ENCODE measurements around the gene MCC.

Gene MCC

GRCh38 chr5:113371721-113372196, 116.5 kb downstream of the MCC start:
- DNase-seq = no peak

GRCh38 chr5:113367586-113367985, 120.7 kb downstream of the MCC start:
- no peak for DNase-seq

- no peak for DNase-seq
Observed at GRCh38 chr5:113364466-113364865, 123.8 kb downstream of the MCC start.

- DNase-seq = no peak
Observed at GRCh38 chr5:113361701-113362100, 126.6 kb downstream of the MCC start.

DNA sequence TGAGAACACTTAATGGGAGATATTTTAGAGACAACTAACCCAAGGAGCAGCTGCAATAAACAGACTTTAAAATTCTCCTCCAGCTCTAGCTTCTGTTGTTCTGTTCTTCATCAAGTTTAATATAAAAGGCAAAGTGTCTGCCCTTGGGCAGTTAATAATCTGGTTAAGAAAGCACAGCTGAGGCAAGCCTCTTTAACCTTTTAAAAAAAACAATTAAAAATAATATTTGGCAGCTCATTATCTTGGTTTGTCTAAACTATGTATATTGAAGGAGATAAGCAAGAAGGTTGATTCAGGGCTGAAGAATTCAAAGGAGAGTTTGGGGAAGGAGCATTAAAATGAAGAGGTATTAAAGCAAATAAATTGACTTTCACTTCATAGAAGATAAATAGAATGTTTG, 128.8 kb downstream of the MCC start:
- no peak for DNase-seq

DNA sequence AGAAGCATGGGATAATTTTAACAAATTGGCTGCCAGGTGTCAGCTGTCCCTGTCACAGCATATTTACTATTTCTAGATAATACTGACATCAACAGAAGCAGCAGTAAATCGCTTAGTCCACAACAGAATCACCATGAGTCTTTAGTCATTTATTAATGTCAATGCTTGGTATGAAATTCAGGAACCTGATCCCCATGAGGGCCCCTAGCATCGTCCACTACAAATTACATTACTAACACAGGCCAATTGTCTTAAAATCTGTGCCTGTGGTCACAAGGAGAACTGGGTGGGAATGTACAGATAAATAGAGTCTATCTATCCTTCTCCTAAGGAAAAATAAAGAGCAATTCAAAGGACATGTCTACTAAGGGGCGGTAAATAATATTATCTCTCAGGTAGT, 129.6 kb downstream of the MCC start:
- no peak for DNase-seq

DNA sequence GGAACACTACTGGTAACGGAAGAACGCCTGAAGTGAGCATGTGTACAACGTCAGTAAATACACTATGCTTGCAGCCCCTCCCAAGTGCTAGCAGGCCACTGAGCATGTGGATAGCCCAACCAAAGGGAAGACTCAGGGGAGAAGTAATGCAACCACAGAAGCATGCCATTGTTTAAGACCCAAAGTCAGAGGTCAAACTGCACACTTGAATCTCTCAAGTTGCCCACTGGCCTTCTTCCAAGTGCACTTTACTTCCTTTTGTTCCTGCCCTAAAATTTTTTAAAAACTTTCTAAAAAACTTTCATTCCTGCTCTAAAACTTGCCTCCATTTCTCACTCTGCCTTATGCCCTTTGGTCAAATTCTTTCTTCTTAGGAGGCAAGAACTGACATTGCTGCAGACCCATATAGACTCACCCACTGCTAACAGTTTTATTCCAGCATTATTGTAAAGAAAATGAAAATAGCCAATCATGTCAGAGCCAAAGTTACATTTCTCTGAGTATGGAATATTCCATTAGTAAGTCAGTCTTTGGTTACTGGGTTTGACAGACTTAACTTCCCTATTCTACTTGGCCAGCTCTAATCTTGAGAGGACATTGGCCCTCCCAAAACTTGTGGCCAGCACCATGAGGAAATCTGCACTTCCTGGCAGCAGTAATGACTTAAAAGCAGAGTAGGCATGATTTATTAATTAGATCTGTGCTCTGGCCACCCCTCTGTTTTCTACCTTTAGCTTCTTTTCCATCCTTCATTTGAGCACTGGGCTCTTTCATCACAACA, 130.4 kb downstream of the MCC start:
- DNase-seq = no peak

DNA sequence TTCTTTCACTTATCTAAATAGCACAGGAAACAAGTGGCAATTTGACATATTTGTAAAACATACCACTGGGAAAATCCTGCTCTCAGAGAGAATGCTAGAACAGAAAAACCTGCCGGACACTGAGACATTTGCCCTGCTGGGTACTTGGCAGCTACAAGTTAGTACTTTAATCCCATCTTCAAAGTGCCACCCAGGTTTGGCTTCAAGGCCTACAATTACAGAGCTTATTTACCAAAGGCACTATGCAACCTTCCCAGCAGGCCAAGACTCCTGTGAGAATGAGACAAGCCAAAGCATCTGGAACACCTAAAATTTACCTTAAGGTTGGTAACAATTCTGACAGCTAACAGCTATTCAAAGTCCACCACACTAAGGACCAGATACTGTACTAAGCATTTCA, 131.8 kb downstream of the MCC start:
- DNase-seq = no peak

DNA sequence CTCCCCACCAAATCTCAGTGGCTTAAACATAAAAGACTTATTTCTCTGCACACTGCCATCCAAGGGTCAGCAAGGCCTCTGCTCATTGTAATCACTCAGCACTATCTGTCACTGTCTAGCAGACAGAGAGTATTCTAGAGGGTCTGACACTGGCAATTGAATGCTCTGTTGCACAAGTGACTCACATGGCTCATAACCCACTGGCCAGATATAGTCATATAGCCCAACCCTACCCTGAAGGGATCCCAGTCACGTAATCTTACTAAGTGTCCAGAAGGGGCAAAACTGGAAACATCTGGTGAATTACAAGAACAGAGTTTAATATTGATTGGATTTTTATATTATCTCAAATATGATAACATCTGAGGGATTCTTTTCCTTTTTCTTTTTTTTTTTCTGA, 134.2 kb downstream of the MCC start:
- no peak for DNase-seq

DNA sequence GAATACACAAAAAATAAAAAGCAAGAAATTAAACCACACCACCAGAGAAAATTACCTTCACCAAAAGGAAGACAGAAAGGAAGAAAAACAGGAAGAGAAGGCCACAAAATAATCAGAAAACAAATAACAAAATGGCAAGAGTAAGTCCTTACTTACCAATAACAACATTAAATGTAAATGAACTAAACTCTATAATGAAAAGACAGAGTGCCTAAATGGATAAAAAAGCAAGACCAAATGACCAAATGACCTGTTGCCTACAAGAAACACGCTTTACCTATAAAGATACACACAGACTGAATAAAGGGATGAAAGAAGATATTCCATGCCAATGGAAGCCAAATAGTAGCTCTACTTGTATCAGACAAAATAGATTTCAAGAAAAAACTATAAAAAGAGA, 140.7 kb downstream of the MCC start:
- no peak for DNase-seq

DNA sequence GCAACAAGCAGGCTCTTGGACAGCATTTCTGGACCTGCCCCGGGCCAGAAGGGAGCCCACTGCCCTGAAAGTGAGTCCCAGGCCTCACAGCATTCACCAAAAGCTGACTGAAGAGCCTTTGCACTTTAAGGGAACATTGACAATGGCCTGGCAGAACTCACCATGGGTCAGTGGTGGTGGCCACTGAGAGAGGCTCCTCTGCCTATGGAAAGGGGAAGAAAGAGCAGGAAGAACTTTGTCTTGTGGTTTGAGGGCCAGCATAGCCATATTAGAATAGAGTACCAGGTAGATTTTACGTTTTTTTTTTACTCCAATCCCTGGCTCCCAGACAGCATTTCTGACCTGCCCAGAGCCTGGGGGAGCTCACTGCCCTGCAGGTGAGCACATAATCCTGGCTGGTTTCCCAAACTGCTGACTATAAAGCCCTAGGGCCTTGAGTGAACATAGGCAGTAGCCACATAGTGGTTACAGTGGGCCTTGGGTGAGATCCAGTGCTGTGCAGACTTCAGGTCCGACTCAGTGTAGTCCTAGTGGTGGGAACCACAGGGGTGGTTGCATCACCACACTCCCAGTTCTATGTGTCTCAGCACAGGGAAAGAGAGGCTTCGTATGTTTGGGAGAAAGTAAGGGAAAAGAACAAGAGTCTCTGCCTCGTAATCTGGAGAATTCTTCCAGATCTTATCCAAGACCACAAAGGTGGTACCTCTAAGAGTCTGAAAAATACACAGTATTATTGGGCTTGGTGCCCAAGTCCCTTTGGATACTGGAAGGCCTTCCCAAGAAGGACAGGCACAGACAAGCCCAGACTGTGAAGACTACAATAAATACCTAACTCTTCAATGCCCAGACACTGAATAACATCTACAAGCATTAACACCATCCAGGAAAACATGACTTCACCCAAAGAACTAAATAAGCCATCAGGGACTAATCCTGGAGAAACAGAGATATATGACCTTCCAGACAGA, 143.0 kb downstream of the MCC start:
- DNase-seq = no peak

- DNase-seq = no peak
Observed at GRCh38 chr5:113343343-113343742, 144.9 kb downstream of the MCC start.

- no peak for DNase-seq
Observed at GRCh38 chr5:113340537-113340936, 147.7 kb downstream of the MCC start.

DNA sequence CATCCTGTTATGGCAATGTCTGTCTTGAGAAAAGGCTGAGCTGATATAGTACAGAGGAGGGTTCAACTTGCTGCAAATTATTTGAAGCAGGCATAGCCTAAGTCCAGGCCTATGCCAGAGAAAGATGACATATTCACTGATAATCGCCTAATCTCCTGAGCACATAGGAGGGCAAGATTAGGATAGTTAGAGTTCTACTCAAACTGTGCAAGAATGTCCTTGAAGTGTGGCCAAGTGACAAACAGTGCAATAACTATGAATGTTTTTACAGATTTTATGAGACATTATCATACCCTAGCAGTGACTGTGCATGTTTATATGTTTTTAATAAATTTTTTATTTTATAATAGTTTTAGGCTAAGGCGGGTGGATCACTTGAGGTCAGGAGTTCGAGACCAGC, 149.6 kb downstream of the MCC start:
- no peak for DNase-seq

- no peak for DNase-seq
Observed at GRCh38 chr5:113337515-113338415, 150.5 kb downstream of the MCC start.

- DNase-seq = peak in 6 of 56 donors; percentile 1 to 10 (median 4)
Observed at GRCh38 chr5:113336975-113337374, 151.3 kb downstream of the MCC start.

DNA sequence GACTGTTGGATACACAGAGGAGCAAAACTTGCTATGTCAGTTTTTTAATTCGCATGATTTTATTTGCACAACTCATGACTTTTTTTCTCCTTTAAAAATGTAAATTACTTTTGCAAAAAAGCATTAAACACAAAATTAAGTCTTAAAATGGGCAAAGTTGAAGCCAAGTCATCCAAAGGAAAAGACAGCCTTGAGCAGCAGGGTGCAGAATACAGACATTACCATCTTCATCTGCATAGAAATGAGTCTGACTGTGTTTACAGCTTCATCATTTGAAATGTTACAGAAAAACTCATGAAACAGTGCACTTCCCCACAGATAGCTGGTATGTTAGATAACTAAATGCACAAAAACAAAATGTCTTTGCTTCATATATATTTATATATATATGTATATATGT, 154.8 kb downstream of the MCC start:
- no peak for DNase-seq

DNA sequence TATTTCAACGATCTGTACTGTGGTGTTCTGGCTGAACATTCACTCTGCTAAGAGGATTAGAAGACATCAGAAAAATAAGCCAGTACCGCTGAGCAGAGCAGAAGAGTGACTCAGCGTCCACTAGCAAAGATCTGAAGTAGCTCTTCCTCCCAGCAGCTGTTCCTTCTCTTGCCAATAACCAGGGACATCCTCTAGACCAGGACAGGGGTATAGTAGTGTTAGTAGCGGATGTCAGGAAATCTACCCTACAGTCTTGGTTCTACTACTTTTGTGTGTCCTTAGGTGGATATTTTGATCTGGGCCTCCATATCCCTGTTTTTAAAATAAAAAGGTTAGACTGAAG, 157.1 kb downstream of the MCC start:
- DNase-seq = no peak

GRCh38 chr5:113330533-113331208, 157.6 kb downstream of the MCC start:
- no peak for DNase-seq

DNA sequence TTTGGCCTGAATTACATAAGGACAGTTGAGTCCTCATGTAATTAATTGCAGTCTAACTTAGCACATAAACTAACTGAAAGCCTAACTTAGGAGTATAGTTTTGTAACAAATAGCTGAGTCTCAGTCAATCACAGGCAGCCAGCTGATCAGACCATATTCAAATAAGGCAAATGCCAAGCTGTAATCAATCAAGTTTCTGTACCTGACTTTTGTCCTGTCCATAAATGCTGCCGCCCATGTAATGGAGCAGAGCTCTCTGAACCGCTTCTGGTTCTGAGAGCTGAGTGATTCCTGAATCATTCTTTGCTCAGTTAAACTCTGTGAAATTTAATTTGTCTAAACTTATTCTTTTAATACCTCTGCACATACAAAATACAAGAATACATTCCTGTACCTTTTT, 158.3 kb downstream of the MCC start:
- DNase-seq = no peak

GRCh38 chr5:113325054-113325453, 163.2 kb downstream of the MCC start:
- no peak for DNase-seq
